Neural crest cell (in vitro differentiated cells): ENCODE data around the gene CAMKV. TPM values are rescaled to one million over a fixed set of nuclear protein-coding genes. Genes with fewer than 3 reads are reported as not detected.
"Not testable (repeated sequence)": the region's sequence is repeated elsewhere in the genome, so short reads cannot be mapped to it uniquely, and the experiment has no call there.

Experiments used
- DNase-seq: peaks from one replicate; pipeline ENCODE4 v3.0.0; 2021; ENCODE audit warnings: low read depth, mixed read lengths, low spot score
- H3K27ac Mint-ChIP-seq: one replicate; pipeline ENCODE4 v1.8.0; 2021; ENCODE audit warnings: mild to moderate bottlenecking, mixed read lengths; ENCODE audit not compliant: unreplicated experiment
- H3K27me3 Mint-ChIP-seq: 2 replicates; pipeline ENCODE4 v1.8.0; 2021; ENCODE audit warnings: low read depth, mild to moderate bottlenecking, mixed read lengths
- H3K36me3 Mint-ChIP-seq: 2 replicates; pipeline ENCODE4 v1.8.0; 2021; ENCODE audit warnings: low read depth, mild to moderate bottlenecking, mixed read lengths
- H3K4me1 Mint-ChIP-seq: 2 replicates; pipeline ENCODE4 v1.8.0; 2021; ENCODE audit warnings: mixed read lengths
- H3K4me3 Mint-ChIP-seq: one replicate; pipeline ENCODE4 v1.8.0; 2021; ENCODE audit warnings: mild to moderate bottlenecking, mixed read lengths
- H3K9me3 Mint-ChIP-seq: 2 replicates; pipeline ENCODE4 v1.8.0; 2021; ENCODE audit warnings: mixed read lengths
- long read RNA-seq: library from polyadenylated mRNA; unstranded; transcript quantifications from one replicate; pipeline ENCODE4 v2.0.0, GENCODE V29; 2020
- total RNA-seq: library from RNA; stranded (reverse); gene quantifications from 2 replicates; pipeline ENCODE4 v1.2.1, GENCODE V29; 2021
- TF ChIP-seq, protein P1 (sequence below): fragments of 200-600 bp; sonication (generic); conservative IDR thresholded peaks from 2 replicates; pipeline ENCODE4 v1.5.0; 2021; ENCODE audit warnings: antibody characterized with exemption, mild to moderate bottlenecking

CAMKV gene, protein sequence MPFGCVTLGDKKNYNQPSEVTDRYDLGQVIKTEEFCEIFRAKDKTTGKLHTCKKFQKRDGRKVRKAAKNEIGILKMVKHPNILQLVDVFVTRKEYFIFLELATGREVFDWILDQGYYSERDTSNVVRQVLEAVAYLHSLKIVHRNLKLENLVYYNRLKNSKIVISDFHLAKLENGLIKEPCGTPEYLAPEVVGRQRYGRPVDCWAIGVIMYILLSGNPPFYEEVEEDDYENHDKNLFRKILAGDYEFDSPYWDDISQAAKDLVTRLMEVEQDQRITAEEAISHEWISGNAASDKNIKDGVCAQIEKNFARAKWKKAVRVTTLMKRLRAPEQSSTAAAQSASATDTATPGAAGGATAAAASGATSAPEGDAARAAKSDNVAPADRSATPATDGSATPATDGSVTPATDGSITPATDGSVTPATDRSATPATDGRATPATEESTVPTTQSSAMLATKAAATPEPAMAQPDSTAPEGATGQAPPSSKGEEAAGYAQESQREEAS
- total RNA-seq, result 41.2 and 43.1 TPM in 2 replicates
- long read RNA-seq, partial matches to known transcripts, result 2 of 9 reads
- long read RNA-seq, other reads (novel, unspliced or antisense), result 3 of 9 reads

DNA sequence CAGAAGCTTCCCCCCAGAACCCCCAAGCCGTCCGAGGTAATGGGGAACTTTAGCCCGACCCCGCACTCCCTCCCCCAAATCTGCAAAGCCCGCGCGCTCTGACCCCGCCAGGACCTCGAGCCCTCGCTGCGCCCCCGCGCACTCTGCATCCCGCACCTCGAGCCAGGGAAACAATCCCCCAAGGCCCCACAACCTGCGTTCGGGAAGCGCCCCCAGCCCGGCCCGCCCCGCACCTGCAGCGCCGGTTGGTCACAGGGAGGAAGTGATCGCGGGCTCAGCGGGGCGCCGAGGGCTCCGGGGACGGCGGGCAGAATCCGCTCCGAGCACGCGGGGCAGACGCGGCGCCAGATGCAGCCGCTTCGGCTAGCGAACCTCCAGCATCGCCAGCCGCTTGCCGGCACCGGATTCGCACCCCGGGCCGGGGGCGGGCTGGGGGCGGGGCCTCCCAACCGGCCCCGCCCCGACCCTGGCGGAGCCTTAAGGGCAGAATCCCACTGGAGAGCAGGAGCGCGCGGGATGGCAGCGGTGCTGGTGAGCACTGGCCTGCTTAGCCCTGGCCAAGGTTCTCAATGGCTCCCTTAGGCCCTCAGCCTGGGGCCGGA, at the start of gene CAMKV:
TSS of gene CAMKV (minus strand) at position 382 of the 602 bp plus-strand sequence. CDS start 7,518 bp downstream, outside the sequence.
- Mint-ChIP-seq H3K27me3 (no peaks in the 10 kb centered on the region), H3K4me1 (peaks cover 54% of the 10 kb centered on the region), H3K36me3 (no peaks in the 10 kb centered on the region), H3K27ac (no peak within 1 kb of the TSS), H3K9me3 (no peaks in the 10 kb centered on the region), H3K4me3 (peak within 1 kb of the TSS; percentile 91)
- TF ChIP-seq, protein P1, sequence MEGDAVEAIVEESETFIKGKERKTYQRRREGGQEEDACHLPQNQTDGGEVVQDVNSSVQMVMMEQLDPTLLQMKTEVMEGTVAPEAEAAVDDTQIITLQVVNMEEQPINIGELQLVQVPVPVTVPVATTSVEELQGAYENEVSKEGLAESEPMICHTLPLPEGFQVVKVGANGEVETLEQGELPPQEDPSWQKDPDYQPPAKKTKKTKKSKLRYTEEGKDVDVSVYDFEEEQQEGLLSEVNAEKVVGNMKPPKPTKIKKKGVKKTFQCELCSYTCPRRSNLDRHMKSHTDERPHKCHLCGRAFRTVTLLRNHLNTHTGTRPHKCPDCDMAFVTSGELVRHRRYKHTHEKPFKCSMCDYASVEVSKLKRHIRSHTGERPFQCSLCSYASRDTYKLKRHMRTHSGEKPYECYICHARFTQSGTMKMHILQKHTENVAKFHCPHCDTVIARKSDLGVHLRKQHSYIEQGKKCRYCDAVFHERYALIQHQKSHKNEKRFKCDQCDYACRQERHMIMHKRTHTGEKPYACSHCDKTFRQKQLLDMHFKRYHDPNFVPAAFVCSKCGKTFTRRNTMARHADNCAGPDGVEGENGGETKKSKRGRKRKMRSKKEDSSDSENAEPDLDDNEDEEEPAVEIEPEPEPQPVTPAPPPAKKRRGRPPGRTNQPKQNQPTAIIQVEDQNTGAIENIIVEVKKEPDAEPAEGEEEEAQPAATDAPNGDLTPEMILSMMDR, result no peak
- peak; percentile 26 for DNase-seq

DNA sequence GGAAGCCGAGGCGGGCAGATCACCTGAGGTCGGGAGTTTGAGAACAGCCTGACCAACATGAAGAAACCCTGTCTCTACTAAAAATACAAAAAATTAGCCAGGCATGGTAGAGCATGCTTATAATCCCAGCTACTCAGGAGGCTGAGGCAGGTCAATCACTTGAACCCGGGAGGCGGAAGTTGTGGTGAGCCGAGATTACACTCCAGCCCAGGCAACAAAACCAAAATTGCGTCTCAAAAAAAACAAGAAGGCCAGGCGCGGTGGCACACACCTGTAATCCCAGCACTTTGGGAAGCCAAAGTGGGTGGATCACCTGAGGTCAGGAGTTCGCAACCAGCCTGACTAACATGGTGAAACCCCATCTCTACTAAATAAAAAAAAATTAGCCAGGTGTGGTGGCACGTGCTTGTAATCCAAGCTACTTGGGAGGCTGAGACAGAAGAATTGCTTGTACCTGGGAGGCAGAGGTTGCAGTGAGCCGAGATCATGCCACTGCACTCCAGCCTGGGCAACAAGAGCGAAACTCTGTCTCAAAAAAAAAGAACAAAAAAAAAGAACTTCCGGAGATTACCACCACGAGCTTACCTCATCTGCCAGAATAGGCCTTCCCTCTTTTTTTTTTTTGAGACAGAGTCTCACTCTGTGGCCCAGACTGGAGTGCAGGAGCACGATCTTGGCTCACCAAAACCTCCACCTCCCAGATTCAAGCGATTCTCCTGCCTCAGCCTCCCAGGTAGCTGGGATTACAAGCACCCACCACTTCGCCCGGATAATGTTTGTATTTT, 48.3 kb upstream of the CAMKV start:
- H3K4me3 Mint-ChIP-seq, H3K36me3 Mint-ChIP-seq, H3K4me1 Mint-ChIP-seq, DNase-seq, H3K27me3 Mint-ChIP-seq, H3K9me3 Mint-ChIP-seq: not testable (repeated sequence)
- peak overlapping the region; percentile 19 for H3K27ac Mint-ChIP-seq

DNA sequence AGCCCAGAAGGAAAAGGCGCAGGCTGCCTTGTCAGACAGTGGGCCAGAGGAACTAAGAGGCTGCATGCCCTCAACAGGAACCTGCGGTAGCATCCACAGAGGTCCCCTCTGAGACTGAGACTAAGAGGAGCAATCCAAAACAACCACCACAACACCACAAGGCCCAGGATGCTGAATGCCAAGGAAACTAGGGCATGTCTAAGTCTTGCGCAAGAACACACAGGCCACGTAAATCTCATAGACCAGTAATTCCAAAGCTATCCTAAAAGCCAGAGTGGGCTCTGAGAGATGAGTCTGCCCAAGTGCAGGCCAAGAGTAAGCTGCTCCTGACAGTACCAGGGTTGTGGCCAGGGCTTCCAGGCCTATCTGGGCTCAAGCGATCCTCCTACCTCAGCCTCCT, 47.0 kb upstream of the CAMKV start:
- H3K4me3 Mint-ChIP-seq, result no peak overlapping the region
- H3K36me3 Mint-ChIP-seq, result no peaks in the 10 kb centered on the region
- no peak for DNase-seq
- H3K9me3 Mint-ChIP-seq, result no peaks in the 10 kb centered on the region
- TF ChIP-seq, protein P1, result no peak
- H3K27me3 Mint-ChIP-seq, result no peaks in the 10 kb centered on the region
- H3K27ac Mint-ChIP-seq, result no peak overlapping the region
- no peaks in the 10 kb centered on the region for H3K4me1 Mint-ChIP-seq

DNA sequence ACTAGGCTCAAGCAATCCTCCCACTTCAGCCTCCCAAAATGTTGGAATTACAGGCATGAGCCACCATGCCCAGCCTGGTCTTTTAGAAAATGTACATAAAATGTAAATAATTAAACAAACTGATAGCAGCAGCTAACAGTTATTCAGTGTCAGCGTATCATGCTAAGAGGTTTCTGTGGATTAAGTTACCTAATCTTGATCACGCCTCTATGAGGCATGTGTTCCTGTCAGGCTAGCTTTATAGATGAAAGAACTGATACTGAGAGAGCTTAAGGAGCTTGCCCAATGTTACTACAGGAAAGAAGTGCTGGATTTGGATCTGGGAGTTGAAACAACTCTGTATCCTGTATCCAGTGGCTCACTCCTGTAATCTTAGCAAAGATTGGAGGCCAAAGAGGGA, 45.2 kb upstream of the CAMKV start:
- no peaks in the 10 kb centered on the region for H3K4me1 Mint-ChIP-seq
- H3K9me3 Mint-ChIP-seq, result no peaks in the 10 kb centered on the region
- no peak for DNase-seq
- no peak overlapping the region for H3K4me3 Mint-ChIP-seq
- TF ChIP-seq, protein P1, result no peak
- no peaks in the 10 kb centered on the region for H3K27me3 Mint-ChIP-seq
- no peak overlapping the region for H3K27ac Mint-ChIP-seq
- H3K36me3 Mint-ChIP-seq, result no peaks in the 10 kb centered on the region

DNA sequence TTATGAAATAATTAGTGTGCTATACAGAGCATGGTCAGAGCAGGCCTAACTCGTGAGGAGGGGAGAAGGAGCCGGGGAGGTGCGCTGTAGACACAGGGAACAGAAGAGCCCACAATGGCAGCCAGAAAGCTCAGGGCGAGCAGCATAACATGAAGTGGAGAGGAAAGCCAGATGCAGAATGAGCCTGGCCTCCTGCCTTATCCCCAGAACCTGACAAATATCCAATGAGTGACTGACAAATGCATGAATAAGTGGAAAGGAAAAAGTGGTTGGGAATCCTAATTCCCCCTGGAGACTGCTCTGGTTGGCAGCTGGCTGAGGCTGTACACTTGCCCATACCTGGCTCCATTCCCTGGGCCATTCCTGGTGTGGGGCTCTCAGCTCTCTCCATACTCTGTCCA, 43.2 kb upstream of the CAMKV start:
- no peaks in the 10 kb centered on the region for H3K9me3 Mint-ChIP-seq

More for the DNA sequence above, 43.2 kb upstream of the CAMKV start:
- Mint-ChIP-seq H3K27me3 (no peaks in the 10 kb centered on the region), H3K36me3 (no peaks in the 10 kb centered on the region), H3K4me1 (no peaks in the 10 kb centered on the region), H3K4me3 (no peak overlapping the region), H3K27ac (no peak overlapping the region)
- TF ChIP-seq, protein P1, result no peak
- no peak for DNase-seq
